Motor neuron (in vitro differentiated cells): ENCODE data around the gene CDH5. TPM values are rescaled to one million over a fixed set of nuclear protein-coding genes. Genes with fewer than 3 reads are reported as not detected.

Source experiments
- ATAC-seq, 8 experiments: fragments of 200-7000 bp; cut with Tn5 transposase; replicated peaks in 6 of 8; 2 replicates each; pipeline ENCODE4 v1.8.0; 2021; ENCODE audit warnings: mild to moderate bottlenecking in 8 of 8, moderate library complexity in 8 of 8
- H3K27ac ChIP-seq, 2 donors: fragments of 250-450 bp; sonication (Bioruptor Pico); 2 replicates each; pipeline ENCODE4 v1.9.0; 2021; ENCODE audit warnings: antibody characterized with exemption in 2 of 2, mild to moderate bottlenecking in 2 of 2, moderate library complexity in 1 of 2
- H3K4me1 ChIP-seq, 2 donors: fragments of 250-450 bp; sonication (Bioruptor Pico); replicated peaks in 1 of 2; 2 replicates each; pipeline ENCODE4 v1.6.1; 2021; ENCODE audit warnings: antibody characterized with exemption in 2 of 2, mild to moderate bottlenecking in 2 of 2, moderate library complexity in 1 of 2
- H3K4me3 ChIP-seq, 5 donors: fragments of 250-450 bp; sonication (Bioruptor Pico); 2 replicates each; pipeline ENCODE4 v1.9.0; 2021; ENCODE audit warnings: antibody characterized with exemption in 5 of 5, mild to moderate bottlenecking in 5 of 5, moderate library complexity in 4 of 5
- WGBS, 10 experiments: fragments of 450-650 bp; shearing (Covaris generic); methylation state at CpG; one replicate each; pipeline ENCODE4 v1.0.0; 2022; 5-methylcytosine and 5-hydroxymethylcytosine counted together
- in situ Hi-C, 9 experiments: fragments of 400-800 bp; cut with MboI; loops; one replicate each; pipeline ENCODE4 v1.15.0; 2021; ENCODE audit warnings: low sequenced_read_pairs in 9 of 9, low pct_unique_long_range_greater_than_20kb in 2 of 9; ENCODE audit not compliant: unreplicated experiment in 9 of 9
- total RNA-seq, 8 experiments: library from RNA; unstranded; fragments of 300-600 nt; gene quantifications; 2 replicates each; pipeline versions ENCODE4 v1.2.3 to v1.2.4, GENCODE V29; 2022

Gene CDH5
- total RNA-seq, 8 experiments from 2014 or later = 0.05 to 5.3 (median 0.84) TPM; not detected in 1

DNA sequence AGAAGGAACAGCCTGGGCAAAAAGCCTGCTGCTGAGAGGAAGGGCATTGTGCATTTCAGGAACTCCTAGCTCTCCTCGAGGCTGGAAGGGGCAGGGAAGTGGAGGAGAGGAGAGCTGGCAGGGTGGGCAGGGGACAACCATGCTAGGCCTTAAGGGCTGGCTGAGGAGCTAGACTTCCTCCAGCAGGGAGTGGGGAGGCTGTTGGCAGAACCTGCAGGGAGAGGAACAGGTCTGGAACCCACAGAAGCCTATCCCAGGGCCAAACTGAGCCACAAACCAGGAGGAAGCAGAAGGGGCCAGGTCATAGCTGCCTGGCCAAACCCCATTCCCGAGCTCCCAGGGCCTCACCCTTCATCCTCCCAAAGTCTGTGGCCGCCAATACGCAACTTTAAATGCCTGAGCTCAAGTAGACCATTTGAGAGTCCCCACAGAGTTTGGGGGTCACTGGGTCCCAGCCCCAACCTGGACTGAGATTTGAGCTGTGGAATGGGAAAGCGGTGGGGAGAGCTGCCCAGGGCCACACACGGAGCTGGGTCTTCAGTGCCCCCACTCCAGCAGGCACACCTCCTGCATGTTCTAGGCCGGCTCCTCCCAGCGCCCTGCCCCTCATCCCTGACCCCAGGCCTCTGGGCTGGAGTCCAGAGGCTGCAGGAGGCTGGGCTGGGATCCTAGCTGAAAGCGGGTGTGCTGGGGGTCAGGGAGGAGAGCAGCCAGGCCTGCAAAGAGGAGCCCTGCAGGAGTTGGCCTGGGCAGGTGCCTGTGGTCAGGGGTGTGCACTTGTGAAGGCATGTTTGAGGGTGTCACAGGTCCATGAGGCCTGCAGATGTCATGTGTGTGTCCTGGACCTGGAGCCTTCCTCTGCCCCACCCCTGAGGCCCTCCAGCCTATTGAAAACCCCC is 4.5 kb downstream of the CDH5 start:
- ATAC-seq = peak in 3 of 8 experiments; percentile 46 to 83 (median 53)
- no peak overlapping the region for H3K27ac ChIP-seq
- in situ Hi-C loops = no loop called here
- H3K4me3 ChIP-seq = no peak overlapping the region
- peaks cover 0 to 4% of the 10 kb centered on the region in 2 donors for H3K4me1 ChIP-seq
- 0 to 83% (median 53%) methylated on average over 1 to 5 of the region's 9 CpGs; no CpG with 5 or more reads in 5 of the 10 experiments for WGBS, 10 experiments

DNA sequence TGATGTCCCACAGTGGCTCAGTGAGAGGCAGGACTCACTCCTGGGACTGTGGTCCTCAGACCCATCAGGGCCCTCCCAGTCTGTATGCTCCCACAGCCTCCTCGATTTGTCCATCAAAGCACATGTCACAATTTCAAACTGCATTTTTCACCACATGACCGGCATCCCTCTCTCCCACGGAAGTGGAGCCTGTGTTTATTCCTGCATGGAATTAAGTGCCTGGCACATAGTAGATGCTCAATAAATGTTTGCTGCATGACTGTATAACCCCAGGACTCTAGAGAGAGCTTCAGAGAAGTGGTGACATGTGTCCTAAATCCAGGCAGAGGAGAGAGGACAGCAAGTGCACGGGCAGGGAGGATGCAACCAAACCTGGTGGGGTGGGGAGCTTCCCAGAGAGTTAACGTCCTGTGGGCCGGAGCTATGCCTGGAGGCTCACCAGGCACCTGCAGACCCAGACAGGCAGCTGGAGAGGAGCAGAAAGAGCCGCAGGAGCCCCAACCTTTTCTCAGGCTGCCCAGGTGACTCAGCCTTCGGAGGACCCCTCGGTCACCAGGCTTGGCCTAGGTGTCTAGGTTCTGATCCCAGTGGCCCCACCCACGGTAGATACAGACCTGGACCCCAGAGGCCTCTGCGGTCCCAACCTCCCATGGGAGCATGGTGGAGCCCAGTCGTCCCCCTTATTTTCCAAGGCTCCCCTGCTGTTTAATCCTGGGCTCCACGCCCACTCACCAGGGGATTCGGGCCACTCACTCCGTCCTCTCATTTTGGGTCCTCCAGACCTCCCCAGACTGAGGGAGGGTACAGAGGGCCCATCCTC is 5.8 kb downstream of the CDH5 start:
- H3K27ac ChIP-seq = no peak overlapping the region
- peaks cover 0 to 8% of the 10 kb centered on the region in 2 donors for H3K4me1 ChIP-seq
- no peak overlapping the region for H3K4me3 ChIP-seq
- ATAC-seq = no peak
- WGBS, 10 experiments = 0 to 100% (median 80%) methylated on average over 1 to 6 of the region's 15 CpGs; no CpG with 5 or more reads in 4 of the 10 experiments
- in situ Hi-C loops = no loop called here

DNA sequence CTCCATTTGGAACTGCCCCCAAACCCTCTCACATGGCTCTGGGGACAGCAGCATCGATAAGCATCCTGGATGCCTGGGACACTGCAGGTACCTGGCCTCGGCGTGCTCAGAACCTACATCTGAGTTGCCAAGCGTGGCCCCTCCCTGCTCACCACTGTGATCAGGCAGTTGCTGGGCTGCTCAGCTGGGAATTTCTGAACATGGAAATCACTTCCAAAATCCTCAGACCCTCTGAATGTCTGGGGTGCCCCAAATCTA is 6.3 kb downstream of the CDH5 start:
- Histone ChIP-seq H3K4me3 (no peak overlapping the region), H3K4me1 (peaks cover 0 to 8% of the 10 kb centered on the region in 2 donors), H3K27ac (no peak overlapping the region)
- WGBS, 10 experiments = 80% methylated on average over 1 of the region's 4 CpGs; no CpG with 5 or more reads in 9 of the 10 experiments
- in situ Hi-C loops = no loop called here
- ATAC-seq = no peak

GRCh38 chr16:66373667-66374066 is 7.2 kb downstream of the CDH5 start:
- Histone ChIP-seq H3K4me3 (no peak overlapping the region), H3K4me1 (peaks cover 0 to 8% of the 10 kb centered on the region in 2 donors), H3K27ac (no peak overlapping the region)
- no peak for ATAC-seq
- in situ Hi-C loops = no loop called here
- WGBS, 10 experiments = 66 to 100% (median 97%) methylated on average over 1 to 5 of the region's 5 CpGs

- 43 to 76% (median 69%) methylated on average over 1 to 4 of the region's 7 CpGs; no CpG with 5 or more reads in 5 of the 10 experiments for WGBS, 10 experiments
- Histone ChIP-seq H3K27ac (no peak overlapping the region), H3K4me3 (no peak overlapping the region), H3K4me1 (peaks cover 0 to 8% of the 10 kb centered on the region in 2 donors)
- no peak for ATAC-seq
- in situ Hi-C loops = no loop called here
Measured at GRCh38 chr16:66374176-66374575, 7.7 kb downstream of the CDH5 start.

GRCh38 chr16:66375451-66375850 is 9.0 kb downstream of the CDH5 start:
- 78 to 100% (median 88%) methylated on average over 1 to 9 of the region's 9 CpGs; no CpG with 5 or more reads in 1 of the 10 experiments for WGBS, 10 experiments
- no peak for ATAC-seq
- H3K4me1 ChIP-seq = peaks cover 0 to 8% of the 10 kb centered on the region in 2 donors
- H3K27ac ChIP-seq = no peak overlapping the region
- no peak overlapping the region for H3K4me3 ChIP-seq
- in situ Hi-C loops = no loop called here

DNA sequence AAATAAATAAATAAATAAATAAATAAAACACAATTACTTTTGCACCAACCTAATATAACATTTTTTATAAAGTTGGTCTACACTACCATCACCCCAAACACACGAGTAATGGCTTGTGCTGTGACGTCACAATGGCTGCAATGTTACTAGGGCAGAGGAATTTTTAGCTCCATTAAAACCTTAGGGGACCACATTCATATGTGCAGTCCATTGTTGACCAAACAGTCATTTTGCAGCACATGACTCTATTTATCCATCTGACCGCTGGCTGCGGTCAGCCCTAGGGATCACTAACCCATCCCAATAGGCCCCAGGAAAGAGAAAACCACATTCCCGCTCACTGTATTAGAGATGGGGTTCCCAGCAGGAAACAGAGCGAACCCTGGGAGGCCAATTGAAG is 9.6 kb downstream of the CDH5 start:
- in situ Hi-C loops = no loop called here
- 63 to 94% (median 82%) methylated on average over 1 to 5 of the region's 6 CpGs; no CpG with 5 or more reads in 2 of the 10 experiments for WGBS, 10 experiments
- peak in 3 of 8 experiments; percentile 25 to 85 (median 31) for ATAC-seq

DNA sequence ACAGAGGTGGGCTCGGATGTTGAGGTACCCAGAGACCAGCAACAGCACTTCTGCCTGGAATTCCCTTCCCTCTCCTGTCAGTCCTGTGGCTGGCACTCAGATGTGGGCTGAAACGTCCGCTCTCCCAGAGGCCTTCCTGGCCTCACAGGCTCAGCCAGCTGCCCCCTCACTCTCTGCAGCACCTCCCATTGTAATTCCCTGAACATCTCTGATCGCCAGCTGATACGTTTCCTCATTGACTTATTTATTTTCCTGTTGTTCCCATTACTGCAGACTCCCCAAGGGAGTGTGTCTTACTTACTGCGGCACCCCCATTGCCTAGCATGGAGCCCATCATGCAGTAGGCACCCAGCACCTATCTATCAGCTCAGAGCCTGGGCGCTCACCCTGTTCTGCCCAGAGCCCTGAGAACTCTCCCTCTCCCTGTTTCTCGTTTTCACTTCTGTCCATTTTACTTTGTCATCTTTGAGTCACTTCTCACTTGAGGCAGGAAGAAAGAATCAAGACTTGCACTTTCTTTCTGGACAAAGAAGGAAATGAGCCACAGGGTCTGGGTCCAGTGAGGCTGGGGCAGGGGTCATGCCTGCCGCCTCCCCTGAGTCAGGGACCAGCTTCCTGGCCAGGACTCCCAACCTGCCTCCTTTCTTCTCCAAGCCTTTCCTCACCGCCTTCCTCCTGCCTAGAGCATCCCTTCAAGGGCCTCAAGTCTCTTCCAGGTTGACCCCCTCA is 10.2 kb downstream of the CDH5 start:
- in situ Hi-C loops = no loop called here
- no peak overlapping the region for H3K27ac ChIP-seq
- 30 to 100% (median 82%) methylated on average over 1 to 5 of the region's 10 CpGs; no CpG with 5 or more reads in 1 of the 10 experiments for WGBS, 10 experiments
- no peak overlapping the region for H3K4me3 ChIP-seq
- H3K4me1 ChIP-seq = peaks cover 0 to 8% of the 10 kb centered on the region in 2 donors
- peak in 2 of 8 experiments; percentile 6 to 31 for ATAC-seq

More for the DNA sequence above, 9.6 kb downstream of the CDH5 start:
- peaks cover 0 to 8% of the 10 kb centered on the region in 2 donors for H3K4me1 ChIP-seq
- H3K4me3 ChIP-seq = no peak overlapping the region
- H3K27ac ChIP-seq = no peak overlapping the region

- no peak overlapping the region for H3K4me3 ChIP-seq
- 33 to 83% (median 80%) methylated on average over 1 to 3 of the region's 3 CpGs; no CpG with 5 or more reads in 4 of the 10 experiments for WGBS, 10 experiments
- no peak for ATAC-seq
- in situ Hi-C loops = no loop called here
- H3K4me1 ChIP-seq = peaks cover 0 to 8% of the 10 kb centered on the region in 2 donors
- no peak overlapping the region for H3K27ac ChIP-seq
Measured at GRCh38 chr16:66377324-66377723, 10.8 kb downstream of the CDH5 start.

- in situ Hi-C loops = no loop called here
- WGBS, 10 experiments = 15 to 88% (median 80%) methylated on average over 1 to 10 of the region's 18 CpGs
- H3K27ac ChIP-seq = no peak overlapping the region
- no peak overlapping the region for H3K4me3 ChIP-seq
- H3K4me1 ChIP-seq = peaks cover 0 to 8% of the 10 kb centered on the region in 2 donors
- ATAC-seq = peak in 3 of 8 experiments; percentile 35 to 71 (median 70)
Measured at GRCh38 chr16:66378741-66379570, 12.5 kb downstream of the CDH5 start.

- H3K4me1 ChIP-seq = peaks cover 0 to 4% of the 10 kb centered on the region in 2 donors
- no peak overlapping the region for H3K4me3 ChIP-seq
- no peak for ATAC-seq
- in situ Hi-C loops = no loop called here
- no peak overlapping the region for H3K27ac ChIP-seq
- 0 to 100% (median 80%) methylated on average over 1 to 3 of the region's 3 CpGs; no CpG with 5 or more reads in 1 of the 10 experiments for WGBS, 10 experiments
Measured at GRCh38 chr16:66379571-66379941, 13.1 kb downstream of the CDH5 start.

DNA sequence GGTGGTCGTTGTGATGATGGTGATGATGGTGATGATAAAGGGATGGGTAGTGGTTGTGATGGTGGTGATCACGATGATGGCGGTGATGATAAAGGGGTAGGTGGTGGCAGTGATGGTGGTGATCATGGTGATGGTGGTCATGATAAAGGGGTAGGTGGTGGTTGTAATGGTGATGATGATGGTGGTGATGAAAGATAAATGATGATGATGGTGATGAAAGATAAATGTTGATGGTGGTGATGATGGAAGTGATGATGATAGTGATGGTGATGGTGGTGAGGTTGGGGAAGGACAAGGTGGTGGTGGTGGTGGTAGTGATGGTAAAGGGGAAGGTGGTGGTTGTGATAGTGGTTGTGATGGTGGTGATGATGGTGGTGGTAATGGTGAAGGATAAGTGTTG is 13.9 kb downstream of the CDH5 start:
- in situ Hi-C loops = no loop called here
- 0 to 100% (median 59%) methylated on average over 1 to 3 of the region's 3 CpGs; no CpG with 5 or more reads in 2 of the 10 experiments for WGBS, 10 experiments

More for the DNA sequence above, 13.9 kb downstream of the CDH5 start:
- no peak overlapping the region for H3K4me3 ChIP-seq
- ATAC-seq = no peak
- H3K27ac ChIP-seq = no peak overlapping the region
- peaks cover 0 to 4% of the 10 kb centered on the region in 2 donors for H3K4me1 ChIP-seq
